AG09319 (cell line): ENCODE measurements around the gene GLI3.

ENCODE experiments used
- DNase-seq: peaks from one replicate; pipeline ENCODE4 v3.0.0-alpha.2; 2010; ENCODE audit warnings: low read depth; ENCODE audit errors: extremely low read depth
- CTCF ChIP-seq: IDR thresholded peaks from 2 replicates; pipeline ENCODE4 v1.5.1; 2011; ENCODE audit warnings: low read depth, mild to moderate bottlenecking, inconsistent platforms, low read length, moderate library complexity

GLI3 gene

GRCh38 chr7:42264702-42265101, 27.7 kb upstream of the GLI3 start:
- no peak for DNase-seq
- TF ChIP-seq CTCF: no peak

- no peak for TF ChIP-seq CTCF
- no peak for DNase-seq
Observed at GRCh38 chr7:42263971-42264370, 27.0 kb upstream of the GLI3 start.

- no peak for TF ChIP-seq CTCF
- DNase-seq: no peak
Observed at GRCh38 chr7:42262964-42263363, 26.0 kb upstream of the GLI3 start.

- no peak for DNase-seq
- TF ChIP-seq CTCF: no peak
Observed at GRCh38 chr7:42254217-42254616, 17.2 kb upstream of the GLI3 start.

GRCh38 chr7:42253316-42253715, 16.3 kb upstream of the GLI3 start:
- no peak for TF ChIP-seq CTCF
- DNase-seq: no peak

GRCh38 chr7:42250411-42250810, 13.4 kb upstream of the GLI3 start:
- no peak for DNase-seq
- no peak for TF ChIP-seq CTCF

GRCh38 chr7:42248579-42248978, 11.6 kb upstream of the GLI3 start:
- TF ChIP-seq CTCF: no peak
- DNase-seq: no peak
